Measurements from ENCODE around the gene RPS3. TPM values are rescaled to one million over a fixed set of nuclear protein-coding genes. Genes with fewer than 3 reads are reported as not detected.
"Not testable (repeated sequence)": the region's sequence is repeated elsewhere in the genome, so short reads cannot be mapped to it uniquely, and the experiment has no call there.

The RPS3 gene
- total RNA-seq, 3 donors from 2014 or later = 1,703 to 2,122 (median 2,056) TPM

GRCh38 chr11:75376175-75376574, 23.1 kb upstream of the RPS3 start:
- Histone ChIP-seq H3K4me3 (no peak overlapping the region), H3K36me3 (ENCODE audit: low read depth) (no peaks in the 10 kb centered on the region), H3K4me1 (ENCODE audit: low read depth) (peaks cover 33% of the 10 kb centered on the region), H3K9me3 (no peaks in the 10 kb centered on the region)
- TF ChIP-seq CTCF (IDR thresholded peaks at IDR 0.05) = no peak
- intact Hi-C loops (cut with DNase I, micrococcal nuclease) = no loop called here
- ATAC-seq (no peak), DNase-seq (no peak)

- ATAC-seq; DNase-seq; H3K4me3 ChIP-seq; intact Hi-C loops (cut with DNase I, micrococcal nuclease); H3K36me3 ChIP-seq (ENCODE audit: low read depth); H3K9me3 ChIP-seq: not testable (repeated sequence)
- H3K4me1 ChIP-seq (ENCODE audit: low read depth) = peaks cover 18% of the 10 kb centered on the region
These were observed 20.5 kb upstream of the RPS3 start for GRCh38 chr11:75378776-75379175.

- intact Hi-C loops (cut with DNase I, micrococcal nuclease) = loop anchor here (5.0 to 10.0 kb wide), 2 partner anchors 53 to 55 kb away; no protein-coding TSS in a partner anchor
- Histone ChIP-seq H3K4me3 (no peak overlapping the region), H3K9me3 (no peaks in the 10 kb centered on the region), H3K4me1 (ENCODE audit: low read depth) (peaks cover 26% of the 10 kb centered on the region), H3K36me3 (ENCODE audit: low read depth) (no peaks in the 10 kb centered on the region)
- DNase-seq (peak in 1 of 3 donors; percentile 56), ATAC-seq (peak; percentile 24)
- TF ChIP-seq CTCF (IDR thresholded peaks at IDR 0.05) = no peak
These were observed 19.1 kb upstream of the RPS3 start for GRCh38 chr11:75380245-75380644.

- Histone ChIP-seq H3K9me3 (no peaks in the 10 kb centered on the region), H3K4me3 (no peak overlapping the region), H3K4me1 (ENCODE audit: low read depth) (peaks cover 26% of the 10 kb centered on the region), H3K36me3 (ENCODE audit: low read depth) (no peaks in the 10 kb centered on the region)
- peak; percentile 86 for ATAC-seq
- peak in 2 of 3 donors; percentile 70 to 71 for DNase-seq
- TF ChIP-seq CTCF (IDR thresholded peaks at IDR 0.05) = no peak
- intact Hi-C loops (cut with DNase I, micrococcal nuclease) = loop anchor here (5.0 to 10.0 kb wide), 2 partner anchors 54 to 56 kb away; no protein-coding TSS in a partner anchor
These were observed 18.4 kb upstream of the RPS3 start for GRCh38 chr11:75380716-75381420.

- no peak for ATAC-seq
- H3K4me1 ChIP-seq (ENCODE audit: low read depth) = peaks cover 43% of the 10 kb centered on the region
- no peak for DNase-seq
- TF ChIP-seq CTCF (IDR thresholded peaks at IDR 0.05) = no peak
- intact Hi-C loops (cut with DNase I, micrococcal nuclease) = loop anchor here (5.0 to 10.0 kb wide), 2 partner anchors 56 to 58 kb away; no protein-coding TSS in a partner anchor
- no peak overlapping the region for H3K4me3 ChIP-seq
- H3K36me3 ChIP-seq (ENCODE audit: low read depth) = no peaks in the 10 kb centered on the region
- no peaks in the 10 kb centered on the region for H3K9me3 ChIP-seq
These were observed 16.1 kb upstream of the RPS3 start for GRCh38 chr11:75383246-75383645.

- peak; percentile 91 for TF ChIP-seq CTCF (IDR thresholded peaks at IDR 0.05)
- Histone ChIP-seq H3K4me3 (no peak overlapping the region), H3K36me3 (ENCODE audit: low read depth) (no peaks in the 10 kb centered on the region), H3K9me3 (no peaks in the 10 kb centered on the region), H3K4me1 (ENCODE audit: low read depth) (peaks cover 45% of the 10 kb centered on the region)
- DNase-seq (peak; percentile 86 to 90 (median 87)), ATAC-seq (peak; percentile 66)
- intact Hi-C loops (cut with DNase I, micrococcal nuclease) = loop anchor here (5.0 to 10.0 kb wide), 3 partner anchors 57 to 102 kb away; no protein-coding TSS in a partner anchor
These were observed 14.8 kb upstream of the RPS3 start for GRCh38 chr11:75384438-75385080.
